H1 (cell line): Measurements from ENCODE around the gene CFH. TPM values are rescaled to one million over a fixed set of nuclear protein-coding genes. Genes with fewer than 3 reads are reported as not detected.

Experiments
- CTCF ChIA-PET: fragments of 300-600 bp; sonication (Branson Sonifier 250); formaldehyde crosslinking; loops from one replicate; lab custom pipeline; 2021; ENCODE audit not compliant: partially characterized antibody; lab: Charles Lee
- POLR2A ChIA-PET: fragments of 300-600 bp; sonication (Branson Sonifier 250); formaldehyde crosslinking; loops from one replicate; lab custom pipeline; 2021; ENCODE audit warnings: inconsistent platforms; ENCODE audit not compliant: partially characterized antibody; lab: Charles Lee
- DNase-seq, 2 experiments: peaks; one replicate each; pipeline versions ENCODE4 v3.0.0 to v3.0.0-alpha.2; 2010 to 2022; ENCODE audit warnings: low spot score in 2 of 2, low read depth in 1 of 2, mixed read lengths in 1 of 2
- FAIRE-seq: peaks from 2 replicates; lab custom pipeline; 2011; peaks lifted over from hg19 to GRCh38; lab: Jason Lieb, UNC
- H2AFZ ChIP-seq: 2 replicates; pipeline ENCODE4 v1.8.1; 2012; ENCODE audit warnings: low read length, inconsistent platforms
- H2AK5ac ChIP-seq: 2 replicates; pipeline ENCODE4 v1.6.1; 2013; ENCODE audit warnings: low read depth, low read length
- H2BK120ac ChIP-seq: replicated peaks from 2 replicates; pipeline ENCODE3; 2013; ENCODE audit warnings: low read depth, low read length, inconsistent platforms
- H2BK12ac ChIP-seq: 2 replicates; pipeline ENCODE4 v1.6.1; 2013; ENCODE audit warnings: low read depth, low read length
- H2BK15ac ChIP-seq: 2 replicates; pipeline ENCODE4 v1.6.1; 2013; ENCODE audit warnings: low read length
- H2BK20ac ChIP-seq: 2 replicates; pipeline ENCODE4 v1.6.1; 2013; ENCODE audit warnings: low read length
- H2BK5ac ChIP-seq: 2 replicates; pipeline ENCODE4 v1.6.1; 2013; ENCODE audit warnings: low read depth, low read length
- H3K14ac ChIP-seq: 2 replicates; pipeline ENCODE4 v1.6.1; 2013; ENCODE audit warnings: inconsistent platforms; ENCODE audit not compliant: insufficient read length
- H3K18ac ChIP-seq: 2 replicates; pipeline ENCODE4 v1.6.1; 2013; ENCODE audit warnings: low read length; ENCODE audit errors: extremely low read depth
- H3K23ac ChIP-seq: 2 replicates; pipeline ENCODE4 v1.6.1; 2013; ENCODE audit warnings: inconsistent platforms; ENCODE audit not compliant: insufficient read length
- H3K23me2 ChIP-seq: 2 replicates; pipeline ENCODE4 v1.6.1; 2013; ENCODE audit warnings: low read depth, low read length
- H3K27ac ChIP-seq: 2 replicates; pipeline ENCODE4 v1.6.1; 2011; ENCODE audit warnings: low read depth, low read length, inconsistent platforms
- H3K27me3 ChIP-seq, 4 experiments: replicated peaks in 1 of 4; 1 replicate in 1 of 4; 2 replicates in 3 of 4; pipeline versions ENCODE4 v1.6.1 to v1.8.1; 2011 to 2013; ENCODE audit warnings: low read length in 3 of 4, mild to moderate bottlenecking in 3 of 4, inconsistent platforms in 2 of 4, mixed read lengths in 2 of 4, moderate library complexity in 1 of 4; ENCODE audit not compliant: control insufficient read depth in 3 of 4, insufficient read depth in 3 of 4; ENCODE audit errors: extremely low read depth in 1 of 4
- H3K36me3 ChIP-seq, 4 experiments: 2 replicates each; pipeline versions ENCODE4 v1.6.1 to v1.8.1; 2011 to 2013; ENCODE audit warnings: mild to moderate bottlenecking in 4 of 4, low read length in 3 of 4, moderate library complexity in 2 of 4, control low read depth in 1 of 4, inconsistent platforms in 1 of 4; ENCODE audit not compliant: insufficient read depth in 4 of 4, control insufficient read depth in 2 of 4
- H3K4ac ChIP-seq: replicated peaks from 2 replicates; pipeline ENCODE3; 2013; ENCODE audit warnings: low read length, low read depth, mixed read lengths, inconsistent platforms; ENCODE audit not compliant: insufficient read length
- H3K4me1 ChIP-seq, 4 experiments: replicated peaks in 1 of 4; 1 replicate in 1 of 4; 2 replicates in 3 of 4; pipeline versions ENCODE4 v1.6.1 to v1.8.1; 2011 to 2013; ENCODE audit warnings: low read length in 3 of 4, inconsistent platforms in 2 of 4, mixed read lengths in 1 of 4; ENCODE audit not compliant: insufficient read depth in 4 of 4, control insufficient read depth in 3 of 4
- H3K4me2 ChIP-seq, 2 experiments: 2 replicates each; pipeline versions ENCODE4 v1.6.1 to v1.8.1; 2011 to 2013; ENCODE audit warnings: low read depth in 2 of 2, low read length in 2 of 2, control low read depth in 1 of 2, inconsistent platforms in 1 of 2, mild to moderate bottlenecking in 1 of 2; ENCODE audit not compliant: insufficient read depth in 1 of 2
- H3K4me3 ChIP-seq, 4 experiments: fragments of 200-600, 300-600 bp in 1 of 4; sonication (generic), shearing (Covaris generic), sonication (Bioruptor Twin) in 1 of 4; 2 replicates each; pipeline versions ENCODE4 v1.5.1 to v1.8.1; 2011 to 2016; ENCODE audit warnings: low read length in 4 of 4, low read depth in 3 of 4, control low read depth in 2 of 4, inconsistent platforms in 2 of 4, mild to moderate bottlenecking in 2 of 4, mixed read lengths in 1 of 4, moderate library complexity in 1 of 4; ENCODE audit not compliant: insufficient read depth in 2 of 4; ENCODE audit errors: extremely low read depth in 1 of 4
- H3K56ac ChIP-seq: replicated peaks from 2 replicates; pipeline ENCODE3; 2013; ENCODE audit warnings: low read depth, mild to moderate bottlenecking, mixed read lengths, low read length, inconsistent platforms; ENCODE audit not compliant: insufficient read length
- H3K79me1 ChIP-seq: 2 replicates; pipeline ENCODE4 v1.6.1; 2013; ENCODE audit warnings: low read depth, low read length, control low read depth
- H3K79me2 ChIP-seq, 2 experiments: 2 replicates each; pipeline versions ENCODE4 v1.6.1 to v1.8.1; 2012 to 2013; ENCODE audit warnings: low read length in 2 of 2, mild to moderate bottlenecking in 2 of 2, inconsistent platforms in 1 of 2; ENCODE audit not compliant: insufficient read depth in 2 of 2, control insufficient read depth in 1 of 2
- H3K9ac ChIP-seq, 4 experiments: replicated peaks in 1 of 4; 1 replicate in 1 of 4; 2 replicates in 3 of 4; pipeline versions ENCODE4 v1.6.1 to v1.8.1; 2011 to 2013; ENCODE audit warnings: low read depth in 3 of 4, low read length in 3 of 4, control low read depth in 2 of 4, mild to moderate bottlenecking in 2 of 4, moderate library complexity in 2 of 4, inconsistent platforms in 1 of 4; ENCODE audit errors: extremely low read depth in 1 of 4
- H3K9me3 ChIP-seq, 2 experiments: 2 replicates each; pipeline versions ENCODE4 v1.6.1 to v1.8.1; 2012 to 2013; ENCODE audit warnings: mild to moderate bottlenecking in 2 of 2, moderate library complexity in 2 of 2, control low read depth in 1 of 2, inconsistent platforms in 1 of 2, low read depth in 1 of 2, low read length in 1 of 2, mixed read lengths in 1 of 2; ENCODE audit not compliant: insufficient read depth in 2 of 2
- H4K20me1 ChIP-seq, 2 experiments: replicated peaks in 1 of 2; 2 replicates each; pipeline versions ENCODE3 to v1.8.1; 2011 to 2013; ENCODE audit warnings: inconsistent platforms in 2 of 2, low read length in 2 of 2, mild to moderate bottlenecking in 1 of 2; ENCODE audit not compliant: insufficient read depth in 2 of 2, control insufficient read depth in 1 of 2
- H4K5ac ChIP-seq: 2 replicates; pipeline ENCODE4 v1.6.1; 2013; ENCODE audit warnings: low read length, low read depth, mixed read lengths, inconsistent platforms; ENCODE audit not compliant: insufficient read length
- H4K8ac ChIP-seq: 2 replicates; pipeline ENCODE4 v1.8.0; 2013; ENCODE audit warnings: mild to moderate bottlenecking, moderate library complexity, low read length, inconsistent platforms; ENCODE audit not compliant: insufficient read depth; ENCODE audit errors: extremely low read depth
- H4K91ac ChIP-seq: replicated peaks from 2 replicates; pipeline ENCODE3; 2013; ENCODE audit warnings: low read length, mixed read lengths, inconsistent platforms; ENCODE audit not compliant: insufficient read length
- CHD1 ChIP-seq: IDR thresholded peaks from 2 replicates; pipeline ENCODE4 v1.6.1; 2012; ENCODE audit warnings: low read depth, low read length, improper control_type of control experiment
- EZH2 ChIP-seq: fragments of 200-600 bp; sonication (generic); IDR thresholded peaks from 2 replicates; pipeline ENCODE4 v1.7.1; 2012; ENCODE audit warnings: low read depth, mild to moderate bottlenecking, moderate library complexity, low read length, inconsistent platforms; ENCODE audit not compliant: severe bottlenecking
- SIN3A ChIP-seq, 2 experiments: IDR thresholded peaks in 1 of 2; conservative IDR thresholded peaks in 1 of 2; 2 replicates each; pipeline ENCODE4 v1.6.1; 2011 to 2012; ENCODE audit warnings: low read length in 2 of 2, improper control_type of control experiment in 1 of 2, low read depth in 1 of 2, mild to moderate bottlenecking in 1 of 2
- WGBS, 2 experiments: shearing (Covaris generic) in 1 of 2; methylation state at CpG; one replicate each; pipeline versions ENCODE4 v1.1.6 to v1.1.7; 2013 to 2015; ENCODE audit warnings: low lambda C conversion rate in 2 of 2, mixed read lengths in 2 of 2, inconsistent platforms in 1 of 2, low coverage in 1 of 2, missing lambda C conversion rate in 1 of 2; ENCODE audit not compliant: insufficient replicate concordance in 2 of 2, insufficient coverage in 1 of 2, insufficient read length in 1 of 2; ENCODE audit errors: extremely low coverage in 1 of 2, missing lambda C conversion rate in 1 of 2; 5-methylcytosine and 5-hydroxymethylcytosine counted together
- polyA plus RNA-seq, 7 experiments: library from polyadenylated mRNA; depleted of rRNA in 3 of 7; stranded (reverse) in 5 of 7; unstranded in 2 of 7; fragments of >200 nt in 5 of 7; fragments of 200-250 nt in 2 of 7; gene quantifications; 1 replicate in 5 of 7; 2 replicates in 1 of 7; 4 replicates in 1 of 7; pipeline versions ENCODE4 v1.2.1 to v1.2.3, GENCODE V29; 2011 to 2013; ENCODE audit warnings: missing spikeins in 2 of 7, mixed read lengths in 2 of 7
- total RNA-seq: library from RNA; stranded (reverse); fragmentation: NEBNext Ultra II Directional; extraction: Animal tissue kit (Norgen Biotek cat#: 25700); gene quantifications from 2 replicates; pipeline ENCODE4 v1.2.1, GENCODE V29; 2021

CFH gene
- total and polyA plus RNA-seq, 2 of the 8 experiments (the other 6 are each of a cell fraction or from before 2014, with no cell fraction given): not detected

- FAIRE-seq: peak; percentile 45
- Histone ChIP-seq H2BK5ac (no peak overlapping the region), H3K79me2 (no peaks in the 10 kb centered on the region), H3K27me3 (no peaks in the 10 kb centered on the region), H3K9ac (no peak overlapping the region), H3K4me2 (no peak overlapping the region), H3K23me2 (no peaks in the 10 kb centered on the region), H3K36me3 (no peaks in the 10 kb centered on the region), H2BK20ac (no peak overlapping the region), H3K4ac (no peak overlapping the region), H2BK12ac (no peak overlapping the region), H4K20me1 (no peaks in the 10 kb centered on the region), H4K5ac (no peak overlapping the region), H2BK120ac (no peak overlapping the region), H3K79me1 (no peaks in the 10 kb centered on the region), H3K4me1 (no peaks in the 10 kb centered on the region), H3K9me3 (no peaks in the 10 kb centered on the region), H3K56ac (no peak overlapping the region), H2AFZ (no peak overlapping the region), H3K27ac (no peak overlapping the region), H2BK15ac (no peak overlapping the region), H3K18ac (no peak overlapping the region), H3K14ac (no peak overlapping the region), H2AK5ac (no peak overlapping the region), H3K23ac (no peak overlapping the region), H4K91ac (no peak overlapping the region), H3K4me3 (no peak overlapping the region), H4K8ac (no peak overlapping the region)
- no peak for DNase-seq
- 94% methylated on average over 3 of the region's 3 CpGs; no CpG with 5 or more reads in 1 of the 2 experiments for WGBS, 2 experiments
- ChIA-PET POLR2A (no interaction called here), CTCF (interaction anchor here (0.6 to 2.0 kb wide), 8 partner anchors 10 to 696 kb away, joined by 3 to 6 read pairs (median 3); no protein-coding TSS in a partner anchor)
- TF ChIP-seq EZH2 (no peak), SIN3A (conservative IDR thresholded peaks at IDR 0.05 in 1 of 2, IDR thresholded peaks at IDR 0.05 in 1 of 2; ENCODE audit: low read depth in 1 of 2, low read length in 2 of 2) (no peak), CHD1 (no peak)
Measured at GRCh38 chr1:196660272-196660671, 8.4 kb downstream of the CFH start.
